Measurements from ENCODE around the gene CCR7. TPM values are rescaled to one million over a fixed set of nuclear protein-coding genes. Genes with fewer than 3 reads are reported as not detected.

Gene CCR7
- total and polyA plus RNA-seq, 2 of the 13 experiments (the other 11 are each of a cell fraction or from before 2014, with no cell fraction given), result 0.04 to 0.53 TPM

DNA sequence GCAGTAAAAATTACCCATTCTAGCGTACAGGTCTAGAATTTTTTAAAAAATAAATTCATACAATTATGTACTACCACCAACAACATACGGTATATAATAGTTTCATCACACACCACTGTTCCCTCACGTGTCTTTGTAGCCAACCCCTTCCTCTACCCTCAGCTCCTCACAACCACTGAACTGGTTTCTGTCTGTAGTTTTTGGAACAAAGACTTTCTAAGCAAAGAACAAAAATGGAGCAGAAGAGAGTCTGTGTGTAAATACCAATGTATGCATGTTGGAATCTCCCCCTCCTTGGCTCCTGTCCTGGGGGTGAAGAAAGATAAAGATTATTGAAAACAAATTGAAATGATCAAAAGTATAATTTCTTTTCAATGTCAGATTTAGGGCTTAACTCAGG lies 31.9 kb upstream of the CCR7 start (continued):
- TF ChIP-seq GZF1 (CRISPR knock-in tag; IDR thresholded peaks at IDR 0.05) (no peak), ZSCAN9 (CRISPR knock-in tag; IDR thresholded peaks at IDR 0.05; ENCODE audit: borderline replicate concordance) (no peak), ZNF770 (CRISPR knock-in tag; IDR thresholded peaks at IDR 0.05) (no peak), ZNF530 (CRISPR knock-in tag; IDR thresholded peaks at IDR 0.05; ENCODE audit: low read depth) (no peak), SSRP1 (CRISPR knock-in tag; IDR thresholded peaks at IDR 0.05) (no peak), ARHGAP35 (CRISPR knock-in tag; IDR thresholded peaks at IDR 0.05; ENCODE audit: borderline replicate concordance) (no peak), NFKBIZ (CRISPR knock-in tag; IDR thresholded peaks at IDR 0.05) (no peak)

DNA sequence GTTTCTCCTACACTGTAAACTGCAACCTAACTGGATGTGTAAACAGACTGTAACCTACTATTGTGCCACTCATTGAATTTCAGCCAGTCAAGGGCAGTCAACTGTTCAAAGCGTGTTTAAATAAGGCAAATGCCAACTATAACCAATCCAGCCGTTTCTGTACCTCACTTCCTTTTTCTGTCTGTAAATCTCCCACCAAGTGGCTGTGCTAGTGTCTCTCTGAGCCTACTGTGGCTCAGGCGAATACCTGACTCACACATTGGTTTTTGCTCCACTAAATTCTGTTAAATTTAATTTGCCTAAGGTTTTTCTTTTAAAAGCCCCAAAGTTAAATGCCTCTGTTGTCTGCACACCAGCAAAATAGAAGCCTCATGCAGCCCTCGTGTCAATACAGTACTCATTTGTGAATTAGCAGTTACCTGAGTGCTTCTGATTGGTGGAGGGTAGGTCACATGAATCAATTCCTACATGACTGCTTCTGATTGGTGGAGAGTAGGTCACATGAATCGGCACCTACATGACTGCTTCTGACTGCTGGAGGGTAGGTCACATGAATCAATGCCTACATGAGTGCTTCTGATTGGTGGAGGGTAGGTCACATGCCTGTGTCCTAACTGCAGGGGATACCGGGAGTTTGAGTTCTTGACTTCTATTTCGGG lies 31.1 kb upstream of the CCR7 start:
- BruUV-seq (replicated peaks), result no TSS peak
- in situ Hi-C loops (cut with HindIII; ENCODE audit: extremely low pct_ligation_motif_present, low pct_unique_long_range_greater_than_20kb) (no loop called here), intact Hi-C loops (cut with micrococcal nuclease; ENCODE audit: unreplicated experiment) (no loop called here)
- DNase-seq (ENCODE audit: low spot score), result peak; percentile 62
- 47% methylated on average over 7 of the region's 7 CpGs for WGBS (ENCODE audit: low lambda C conversion rate)
- ChIA-PET POLR2A (no interaction called here), CTCF (ENCODE audit: low intra/inter-chr PET ratio, low total read pairs) (no interaction called here)
- peaks cover 30% of the 10 kb centered on the region for H3K4me1 ChIP-seq (ENCODE audit: insufficient read depth, low read length)
- no peak overlapping the region for H3K4me2 ChIP-seq (ENCODE audit: low read depth, low read length)
- peak; percentile 48; the same call in 2 of the 3 replicates for ATAC-seq
- no peaks in the 10 kb centered on the region for H3K9me3 ChIP-seq (ENCODE audit: low read length)
- H4K20me1 ChIP-seq (ENCODE audit: insufficient read depth, low read length), result no peaks in the 10 kb centered on the region
- H3K9ac ChIP-seq (ENCODE audit: insufficient read depth, low read depth, low read length), result no peak overlapping the region
- peaks cover 0 to 3% of the 10 kb centered on the region in 2 experiments; a peak in 1 of 5 replicates for H3K27me3 ChIP-seq (ENCODE audit: control insufficient read depth in 1 of 2, insufficient read depth in 2 of 2, low read length in 2 of 2)
- H3K79me2 ChIP-seq (ENCODE audit: insufficient read depth, low read length), result no peaks in the 10 kb centered on the region
- H2AFZ ChIP-seq (ENCODE audit: low read length), result no peak overlapping the region
- H3K4me3 ChIP-seq (replicated peaks in 1 of 3; ENCODE audit: insufficient read depth in 1 of 3, low read depth in 2 of 3, low read length in 3 of 3), result no peak overlapping the region
- no peak overlapping the region for H3K27ac ChIP-seq (ENCODE audit: extremely low read length, insufficient read depth, low read length)
- H3K36me3 ChIP-seq (replicated peaks in 1 of 2; ENCODE audit: control insufficient read depth in 1 of 2, insufficient read depth in 2 of 2, low read length in 2 of 2), result no peaks in the 10 kb centered on the region
- peak; percentile 37 for FAIRE-seq
- TF ChIP-seq THAP11 (CRISPR knock-in tag; IDR thresholded peaks at IDR 0.05) (peak; percentile 84), NR2F2 (IDR thresholded peaks at IDR 0.05; ENCODE audit: borderline replicate concordance, low read depth) (no peak), ZNF362 (CRISPR knock-in tag; IDR thresholded peaks at IDR 0.05; ENCODE audit: borderline replicate concordance) (no peak), SMAD3 (CRISPR knock-in tag; IDR thresholded peaks at IDR 0.05) (no peak), ZNF143 (CRISPR knock-in tag; IDR thresholded peaks at IDR 0.05) (peak; percentile 73), ZNF556 (CRISPR knock-in tag; IDR thresholded peaks at IDR 0.05; ENCODE audit: borderline replicate concordance) (no peak), SMYD3 (CRISPR knock-in tag; IDR thresholded peaks at IDR 0.05) (no peak), ZNF605 (CRISPR knock-in tag; IDR thresholded peaks at IDR 0.05) (peak; percentile 20; the same call in 1 of the 2 replicates), MIXL1 (CRISPR knock-in tag; IDR thresholded peaks at IDR 0.05) (no peak), BCLAF1 (IDR thresholded peaks at IDR 0.05) (no peak), POGZ (CRISPR knock-in tag; IDR thresholded peaks at IDR 0.05) (0 out of 2 replicates have a peak, but pooled peaks have one; percentile 24), ZMAT3 (CRISPR knock-in tag; conservative IDR thresholded peaks at IDR 0.05) (no peak), NFKBIZ (CRISPR knock-in tag; IDR thresholded peaks at IDR 0.05) (no peak)
